Retinal pigment epithelial cell (primary cell): ENCODE data around the gene F11R.
"Not testable (repeated sequence)": the region's sequence is repeated elsewhere in the genome, so short reads cannot be mapped to it uniquely, and the experiment has no call there.

Experiments used
- DNase-seq: peaks from one replicate; pipeline ENCODE4 v3.0.0-alpha.2; 2010; ENCODE audit warnings: low read depth
- H3K4me3 ChIP-seq: 2 replicates; pipeline ENCODE4 v1.5.1; 2011; ENCODE audit warnings: mild to moderate bottlenecking, low read length, control low read depth, moderate library complexity
- TF ChIP-seq, protein P1 (sequence below): conservative IDR thresholded peaks from 2 replicates; pipeline ENCODE4 v1.5.1; 2011; ENCODE audit warnings: low read depth, low read length, control low read depth, inconsistent platforms

Gene F11R

DNA sequence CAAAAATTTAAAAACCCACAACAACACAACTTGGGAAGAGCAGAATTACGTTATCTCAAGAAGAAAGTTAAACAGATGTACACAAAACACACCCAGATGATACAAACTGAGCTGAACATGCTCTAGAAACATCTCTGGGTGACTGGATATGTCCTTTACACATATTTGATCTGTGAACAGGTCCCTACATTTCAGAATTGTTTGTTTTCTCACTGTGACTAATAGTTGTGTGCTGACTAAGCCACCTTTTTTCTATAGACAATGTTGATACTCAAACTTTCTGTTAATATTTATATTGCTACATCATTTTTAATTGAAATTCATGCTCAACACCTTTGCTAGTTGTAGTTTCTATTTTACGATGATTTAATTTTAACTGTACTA is 1.0 kb upstream of the F11R start:
- H3K4me3 ChIP-seq, result no peak overlapping the region

DNA sequence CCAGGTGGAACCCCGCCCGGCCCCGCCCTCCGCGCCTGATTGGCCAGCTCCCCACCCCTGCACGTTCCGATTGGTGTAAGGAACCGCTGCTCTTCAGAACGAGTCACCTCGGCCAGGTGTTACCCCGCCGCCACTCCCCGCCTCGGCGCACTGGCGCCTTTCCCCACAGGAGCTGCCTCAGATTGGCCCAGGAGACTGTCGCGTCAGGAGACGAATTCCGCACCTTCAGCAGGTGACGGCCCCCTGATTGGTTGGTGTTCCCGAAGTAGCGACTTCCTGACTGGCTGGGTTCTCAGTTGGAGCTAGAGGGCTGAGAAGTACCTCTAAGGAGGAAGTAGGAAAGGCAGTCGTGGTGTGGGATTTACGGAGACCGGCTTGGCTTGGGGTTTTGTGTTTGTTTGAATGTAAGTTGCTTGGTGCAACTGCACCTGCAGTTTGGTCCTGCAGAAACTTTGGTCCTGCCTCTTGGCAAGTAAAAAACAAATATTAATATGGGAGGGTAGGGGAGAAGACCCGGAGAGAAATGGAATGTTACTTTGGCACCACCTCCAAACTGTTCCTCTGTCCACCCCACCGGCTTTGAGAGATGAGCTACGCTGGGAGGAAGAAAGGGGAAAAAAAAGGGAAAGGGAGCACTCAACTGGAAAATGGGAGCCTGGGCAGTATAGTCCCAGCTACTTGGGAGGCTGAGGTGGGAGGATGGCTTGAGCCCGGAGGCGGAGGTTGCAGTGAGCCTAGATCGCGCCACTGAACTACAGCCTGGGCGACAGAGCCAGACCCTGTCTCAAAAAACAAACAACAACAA is 415 bp upstream of the F11R start:
- TF ChIP-seq, protein P1, sequence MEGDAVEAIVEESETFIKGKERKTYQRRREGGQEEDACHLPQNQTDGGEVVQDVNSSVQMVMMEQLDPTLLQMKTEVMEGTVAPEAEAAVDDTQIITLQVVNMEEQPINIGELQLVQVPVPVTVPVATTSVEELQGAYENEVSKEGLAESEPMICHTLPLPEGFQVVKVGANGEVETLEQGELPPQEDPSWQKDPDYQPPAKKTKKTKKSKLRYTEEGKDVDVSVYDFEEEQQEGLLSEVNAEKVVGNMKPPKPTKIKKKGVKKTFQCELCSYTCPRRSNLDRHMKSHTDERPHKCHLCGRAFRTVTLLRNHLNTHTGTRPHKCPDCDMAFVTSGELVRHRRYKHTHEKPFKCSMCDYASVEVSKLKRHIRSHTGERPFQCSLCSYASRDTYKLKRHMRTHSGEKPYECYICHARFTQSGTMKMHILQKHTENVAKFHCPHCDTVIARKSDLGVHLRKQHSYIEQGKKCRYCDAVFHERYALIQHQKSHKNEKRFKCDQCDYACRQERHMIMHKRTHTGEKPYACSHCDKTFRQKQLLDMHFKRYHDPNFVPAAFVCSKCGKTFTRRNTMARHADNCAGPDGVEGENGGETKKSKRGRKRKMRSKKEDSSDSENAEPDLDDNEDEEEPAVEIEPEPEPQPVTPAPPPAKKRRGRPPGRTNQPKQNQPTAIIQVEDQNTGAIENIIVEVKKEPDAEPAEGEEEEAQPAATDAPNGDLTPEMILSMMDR, result no peak
- peak overlapping the region; percentile 80 for H3K4me3 ChIP-seq
- DNase-seq, result peak; percentile 62

More for the DNA sequence above, 1.0 kb upstream of the F11R start:
- TF ChIP-seq, protein P1, result no peak
- no peak for DNase-seq

DNA sequence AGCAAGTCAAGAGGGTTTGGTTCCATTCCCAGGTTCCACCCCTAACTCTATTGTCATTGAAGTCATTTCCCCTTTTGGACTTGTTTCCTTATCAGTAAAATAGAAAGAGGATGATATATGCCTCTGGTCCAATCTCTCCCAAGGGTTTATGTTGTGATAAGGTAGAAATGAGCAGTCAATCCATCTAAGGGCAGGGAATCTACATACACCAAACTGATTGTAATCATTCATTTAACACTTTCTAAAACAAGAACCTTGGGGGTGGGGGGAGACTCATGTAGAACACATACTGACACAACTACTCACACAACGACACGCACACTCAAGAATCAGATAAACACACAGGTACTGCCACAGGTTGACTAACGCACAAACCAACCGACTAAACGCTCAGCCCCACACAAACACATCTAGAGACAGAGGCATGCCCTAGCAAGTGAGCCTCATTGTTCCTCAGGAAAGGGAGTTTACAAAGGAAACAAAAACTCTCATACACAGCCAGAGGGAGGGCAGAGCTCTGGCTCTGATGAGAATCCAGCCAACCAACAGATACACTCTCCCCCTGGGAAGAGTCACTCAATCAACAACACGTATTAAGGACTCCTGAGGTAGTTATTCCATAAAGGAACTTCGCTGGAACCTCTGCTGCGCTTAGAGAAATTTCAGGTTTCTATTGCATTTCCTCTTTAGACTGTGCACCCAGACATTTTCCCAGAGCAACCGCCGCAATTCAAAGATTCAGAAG is 1.0 kb downstream of the F11R start:
- TF ChIP-seq, protein P1, result no peak
- DNase-seq, result no peak
- peak overlapping the region; percentile 80 for H3K4me3 ChIP-seq

DNA sequence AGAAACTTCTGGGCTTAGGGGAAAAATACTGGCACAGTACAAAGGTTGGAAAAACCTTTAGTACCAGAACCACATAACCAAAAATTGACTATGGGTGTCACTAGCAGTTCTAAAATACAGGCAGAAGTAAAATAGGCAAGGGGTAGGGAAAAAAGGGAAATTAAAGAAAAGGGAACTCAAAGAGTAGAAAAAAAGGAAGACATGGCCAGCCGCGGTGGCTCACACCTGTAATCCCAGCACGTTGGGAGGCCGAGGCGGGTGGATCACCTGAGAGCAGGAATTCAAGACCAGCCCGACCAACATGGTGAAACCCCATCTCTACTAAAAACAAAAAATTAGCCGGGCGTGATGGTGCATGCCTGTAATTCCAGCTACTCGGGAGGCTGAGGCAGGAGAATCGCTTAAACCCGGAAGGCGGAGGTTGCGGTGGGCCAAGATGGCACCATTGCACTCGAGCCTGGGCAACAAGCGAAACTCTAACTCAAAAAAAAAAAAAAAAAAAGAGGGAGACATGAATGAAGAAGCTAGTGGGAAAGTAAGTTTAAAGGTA is 1.8 kb downstream of the F11R start:
- DNase-seq, H3K4me3 ChIP-seq: not testable (repeated sequence)

DNA sequence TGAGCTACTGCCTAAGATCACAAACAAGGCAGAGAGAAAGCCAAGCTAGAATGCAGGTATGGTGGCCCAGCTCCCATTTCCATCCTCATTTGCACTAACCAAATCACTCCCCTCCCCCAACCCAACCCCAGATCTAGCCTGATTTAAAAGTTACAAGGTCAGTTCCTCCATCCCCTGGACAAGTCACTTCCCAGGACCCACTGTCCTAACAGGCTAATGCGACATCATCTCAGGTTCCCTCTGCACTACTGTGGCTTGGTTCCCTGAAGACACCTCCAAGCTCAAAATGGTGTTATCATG is 2.4 kb downstream of the F11R start:
- no peak overlapping the region for H3K4me3 ChIP-seq
- TF ChIP-seq, protein P1, result no peak
- no peak for DNase-seq

DNA sequence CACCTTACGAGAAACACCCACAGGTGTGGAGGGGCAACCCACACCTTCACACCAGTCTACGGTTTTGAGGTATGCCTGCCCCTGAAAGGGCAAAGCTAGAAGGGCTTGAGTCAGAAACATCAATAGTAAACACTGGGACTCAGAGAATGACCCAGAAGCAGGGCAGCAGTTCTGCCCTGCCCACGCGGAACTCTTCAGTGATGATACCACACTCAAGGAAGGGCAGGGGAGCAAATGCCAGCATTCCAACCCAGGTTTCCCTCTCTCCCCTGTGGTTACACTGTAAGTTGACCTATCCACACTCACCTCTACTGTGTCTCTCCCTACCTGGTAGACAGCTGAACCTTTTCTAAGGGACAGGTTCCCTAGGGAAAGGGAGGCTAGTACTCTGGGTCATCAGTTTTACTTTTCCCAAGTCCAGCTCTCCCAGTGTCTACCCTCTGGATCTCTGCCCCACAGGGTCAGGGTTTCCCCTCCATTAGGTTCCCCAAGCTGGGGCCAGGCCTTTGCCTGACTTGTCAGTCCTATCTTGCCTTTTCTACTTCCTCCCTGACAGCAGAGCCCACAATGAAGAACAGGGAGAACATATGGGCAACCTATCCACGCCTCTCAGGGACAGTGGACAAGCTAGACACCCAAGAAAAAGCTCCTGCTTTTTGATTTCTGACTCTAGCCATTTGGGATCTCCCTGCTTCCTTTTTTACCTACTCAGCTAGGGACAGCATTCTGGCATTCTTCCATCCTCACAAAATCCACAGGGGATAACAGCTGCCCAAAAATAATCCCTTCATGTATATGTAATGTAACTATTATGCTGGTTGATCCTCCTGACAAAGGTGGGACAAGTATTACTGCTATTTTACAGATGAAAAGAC is 3.0 kb downstream of the F11R start:
- H3K4me3 ChIP-seq, result no peak overlapping the region
- no peak for DNase-seq
- TF ChIP-seq, protein P1, result no peak

DNA sequence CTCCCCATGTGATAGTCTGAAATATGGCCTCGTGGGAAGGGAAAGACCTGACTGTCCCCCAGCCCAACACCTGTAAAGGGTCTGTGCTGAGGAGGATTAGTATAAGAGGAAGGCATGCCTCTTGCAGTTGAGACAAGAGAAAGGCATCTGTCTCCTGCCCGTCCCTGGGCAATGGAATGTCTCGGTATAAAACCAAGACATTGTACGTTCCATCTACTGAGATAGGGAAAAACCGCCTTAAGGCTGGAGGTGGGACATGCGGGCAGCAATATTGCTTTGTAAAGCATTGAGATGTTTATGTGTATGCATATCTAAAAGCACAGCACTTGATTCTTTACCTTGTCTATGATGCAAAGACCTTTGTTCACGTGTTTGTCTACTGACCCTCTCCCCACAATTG is 3.8 kb downstream of the F11R start:
- H3K4me3 ChIP-seq, DNase-seq: not testable (repeated sequence)

DNA sequence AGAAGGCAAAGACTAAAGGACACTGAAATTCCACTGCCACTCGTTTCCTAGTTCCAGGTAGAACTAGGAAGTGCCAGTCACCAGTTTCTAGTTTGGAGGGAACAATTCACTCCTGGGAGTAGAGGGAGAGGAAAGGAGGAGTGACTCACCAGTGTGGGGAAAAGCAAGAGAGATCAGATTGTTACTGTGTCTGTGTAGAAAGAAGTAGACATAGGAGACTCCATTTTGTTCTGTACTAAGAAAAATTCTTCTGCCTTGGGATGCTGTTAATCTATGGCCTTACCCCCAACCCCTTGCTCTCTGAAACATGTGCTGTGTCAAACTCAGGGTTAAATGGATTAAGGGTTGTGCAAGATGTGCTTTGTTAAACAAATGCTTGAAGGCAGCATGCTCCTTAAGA is 4.3 kb downstream of the F11R start:
- H3K4me3 ChIP-seq, DNase-seq: not testable (repeated sequence)
